K562 (cell line): Measurements from ENCODE around the gene CCDC141. TPM values are rescaled to one million over a fixed set of nuclear protein-coding genes. Genes with fewer than 3 reads are reported as not detected.

Source experiments
- BCLAF1 ChIP-seq, 2 experiments: fragments of 450-650 bp in 1 of 2; IDR thresholded peaks; 2 replicates each; pipeline ENCODE4 v1.6.1; 2011 to 2017; ENCODE audit warnings: low read depth in 2 of 2, antibody characterized with exemption in 1 of 2, borderline replicate concordance in 1 of 2, low read length in 1 of 2, mild to moderate bottlenecking in 1 of 2, mixed read lengths in 1 of 2; ENCODE audit not compliant: control insufficient read depth in 1 of 2
- FOXJ3 ChIP-seq: sonication (generic); formaldehyde crosslinking; IDR thresholded peaks from 2 replicates; pipeline ENCODE4 v1.4.0; 2020; ENCODE audit warnings: mild to moderate bottlenecking, missing genetic modification reagents
- HOXB6 ChIP-seq: fragments of 250-450 bp; sonication (Bioruptor Pico); IDR thresholded peaks from 2 replicates; pipeline ENCODE4 v1.5.1; 2022; ENCODE audit warnings: mild to moderate bottlenecking, borderline replicate concordance
- NONO ChIP-seq, 2 experiments: fragments of 200-400 bp in 1 of 2; fragments of 450-650 bp in 1 of 2; formaldehyde crosslinking in 1 of 2; IDR thresholded peaks; 2 replicates each; pipeline ENCODE4 v1.6.1; 2017; ENCODE audit warnings: low read depth in 2 of 2, mild to moderate bottlenecking in 2 of 2, moderate library complexity in 2 of 2, low read length in 1 of 2
- ZNF184 ChIP-seq: sonication (generic); formaldehyde crosslinking; IDR thresholded peaks from 2 replicates; pipeline ENCODE4 v1.5.0; 2020; ENCODE audit warnings: missing genetic modification reagents
- ZNF282 ChIP-seq: sonication (generic); formaldehyde crosslinking; IDR thresholded peaks from 2 replicates; pipeline ENCODE4 v1.8.1; 2023; ENCODE audit warnings: missing genetic modification reagents
- ZNF668 ChIP-seq: fragments of 250-450 bp; sonication (Bioruptor Pico); IDR thresholded peaks from 2 replicates; pipeline ENCODE4 v1.8.0; 2022; ENCODE audit warnings: mild to moderate bottlenecking, inconsistent platforms
- polyA plus RNA-seq, 8 experiments: library from polyadenylated mRNA; depleted of rRNA in 4 of 8; stranded (reverse) in 5 of 8; unstranded in 3 of 8; fragments of >200 nt; fragmentation: Nextera tagmentation in 2 of 8; fragmentation: Illumina TruSeq in 1 of 8; extraction: Ambion mirVana in 2 of 8; extraction: Trizol in 1 of 8; gene quantifications; 2 replicates each; pipeline versions ENCODE4 v1.2.1 to v1.2.3, GENCODE V29; 2011 to 2014; ENCODE audit warnings: inconsistent platforms in 1 of 8, missing spikeins in 1 of 8
- total RNA-seq, 7 experiments: library from RNA; depleted of rRNA in 6 of 7; stranded (reverse); fragments of >200 nt in 6 of 7; fragmentation: Illumina TruSeq in 2 of 7; extraction: Trizol in 2 of 7; gene quantifications; 2 replicates each; pipeline versions ENCODE4 v1.2.1 to v1.2.3, GENCODE V29; 2011 to 2021; ENCODE audit warnings: low replicate concordance in 1 of 7
- TF ChIP-seq, protein P1 (sequence below): fragments of 450-650 bp; IDR thresholded peaks from one replicate; pipeline ENCODE4 v1.6.1; 2018; ENCODE audit warnings: mild to moderate bottlenecking, moderate library complexity; ENCODE audit not compliant: partially characterized antibody
- TF ChIP-seq, protein P2 (sequence below): fragments of 450-650 bp; IDR thresholded peaks from 2 replicates; pipeline ENCODE4 v1.6.1; 2016; ENCODE audit warnings: mild to moderate bottlenecking
- TF ChIP-seq, protein P3 (sequence below): sonication (generic); formaldehyde crosslinking; IDR thresholded peaks from 2 replicates; pipeline ENCODE4 v1.8.1; 2023; ENCODE audit warnings: mild to moderate bottlenecking, missing genetic modification reagents

CCDC141 gene
- total and polyA plus RNA-seq, 9 of the 15 experiments (the other 6 are each of a cell fraction or from before 2014, with no cell fraction given) = 0.09 TPM; not detected in 8

DNA sequence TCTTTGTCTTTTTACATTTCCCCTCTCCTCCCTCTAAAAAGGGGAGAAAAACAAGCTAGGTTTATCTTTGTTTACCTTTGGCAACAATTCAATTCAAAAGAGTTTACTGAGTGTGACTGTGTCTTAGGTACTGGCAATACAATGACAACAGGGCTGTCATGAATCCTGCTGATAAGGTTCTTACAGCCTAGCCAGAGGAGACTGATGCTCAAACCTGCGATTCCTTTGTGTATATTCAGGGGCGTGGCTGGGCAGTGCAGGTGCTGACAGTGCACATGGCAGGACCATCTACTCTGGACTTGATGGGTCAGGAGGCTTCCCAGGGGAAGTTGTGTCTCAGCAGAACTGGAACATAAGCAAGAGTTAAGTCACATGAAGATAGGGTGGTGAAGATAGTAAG is 219.5 kb downstream of the CCDC141 start (continued):
- TF ChIP-seq ZNF282 (CRISPR knock-in tag) (no peak), HOXB6 (CRISPR knock-in tag) (no peak), BCLAF1 (IDR thresholded peaks at IDR 0.05; ENCODE audit: borderline replicate concordance in 1 of 2, control insufficient read depth in 1 of 2, low read depth in 2 of 2, low read length in 1 of 2) (no peak), ZNF184 (CRISPR knock-in tag) (no peak), ZNF668 (no peak), NONO (IDR thresholded peaks at IDR 0.05; ENCODE audit: low read depth in 2 of 2, low read length in 1 of 2) (no peak), FOXJ3 (CRISPR knock-in tag) (no peak)
- TF ChIP-seq, protein P1, sequence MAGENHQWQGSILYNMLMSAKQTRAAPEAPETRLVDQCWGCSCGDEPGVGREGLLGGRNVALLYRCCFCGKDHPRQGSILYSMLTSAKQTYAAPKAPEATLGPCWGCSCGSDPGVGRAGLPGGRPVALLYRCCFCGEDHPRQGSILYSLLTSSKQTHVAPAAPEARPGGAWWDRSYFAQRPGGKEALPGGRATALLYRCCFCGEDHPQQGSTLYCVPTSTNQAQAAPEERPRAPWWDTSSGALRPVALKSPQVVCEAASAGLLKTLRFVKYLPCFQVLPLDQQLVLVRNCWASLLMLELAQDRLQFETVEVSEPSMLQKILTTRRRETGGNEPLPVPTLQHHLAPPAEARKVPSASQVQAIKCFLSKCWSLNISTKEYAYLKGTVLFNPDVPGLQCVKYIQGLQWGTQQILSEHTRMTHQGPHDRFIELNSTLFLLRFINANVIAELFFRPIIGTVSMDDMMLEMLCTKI = no peak
- TF ChIP-seq, protein P2, sequence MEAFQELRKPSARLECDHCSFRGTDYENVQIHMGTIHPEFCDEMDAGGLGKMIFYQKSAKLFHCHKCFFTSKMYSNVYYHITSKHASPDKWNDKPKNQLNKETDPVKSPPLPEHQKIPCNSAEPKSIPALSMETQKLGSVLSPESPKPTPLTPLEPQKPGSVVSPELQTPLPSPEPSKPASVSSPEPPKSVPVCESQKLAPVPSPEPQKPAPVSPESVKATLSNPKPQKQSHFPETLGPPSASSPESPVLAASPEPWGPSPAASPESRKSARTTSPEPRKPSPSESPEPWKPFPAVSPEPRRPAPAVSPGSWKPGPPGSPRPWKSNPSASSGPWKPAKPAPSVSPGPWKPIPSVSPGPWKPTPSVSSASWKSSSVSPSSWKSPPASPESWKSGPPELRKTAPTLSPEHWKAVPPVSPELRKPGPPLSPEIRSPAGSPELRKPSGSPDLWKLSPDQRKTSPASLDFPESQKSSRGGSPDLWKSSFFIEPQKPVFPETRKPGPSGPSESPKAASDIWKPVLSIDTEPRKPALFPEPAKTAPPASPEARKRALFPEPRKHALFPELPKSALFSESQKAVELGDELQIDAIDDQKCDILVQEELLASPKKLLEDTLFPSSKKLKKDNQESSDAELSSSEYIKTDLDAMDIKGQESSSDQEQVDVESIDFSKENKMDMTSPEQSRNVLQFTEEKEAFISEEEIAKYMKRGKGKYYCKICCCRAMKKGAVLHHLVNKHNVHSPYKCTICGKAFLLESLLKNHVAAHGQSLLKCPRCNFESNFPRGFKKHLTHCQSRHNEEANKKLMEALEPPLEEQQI = no peak
- TF ChIP-seq, protein P3, sequence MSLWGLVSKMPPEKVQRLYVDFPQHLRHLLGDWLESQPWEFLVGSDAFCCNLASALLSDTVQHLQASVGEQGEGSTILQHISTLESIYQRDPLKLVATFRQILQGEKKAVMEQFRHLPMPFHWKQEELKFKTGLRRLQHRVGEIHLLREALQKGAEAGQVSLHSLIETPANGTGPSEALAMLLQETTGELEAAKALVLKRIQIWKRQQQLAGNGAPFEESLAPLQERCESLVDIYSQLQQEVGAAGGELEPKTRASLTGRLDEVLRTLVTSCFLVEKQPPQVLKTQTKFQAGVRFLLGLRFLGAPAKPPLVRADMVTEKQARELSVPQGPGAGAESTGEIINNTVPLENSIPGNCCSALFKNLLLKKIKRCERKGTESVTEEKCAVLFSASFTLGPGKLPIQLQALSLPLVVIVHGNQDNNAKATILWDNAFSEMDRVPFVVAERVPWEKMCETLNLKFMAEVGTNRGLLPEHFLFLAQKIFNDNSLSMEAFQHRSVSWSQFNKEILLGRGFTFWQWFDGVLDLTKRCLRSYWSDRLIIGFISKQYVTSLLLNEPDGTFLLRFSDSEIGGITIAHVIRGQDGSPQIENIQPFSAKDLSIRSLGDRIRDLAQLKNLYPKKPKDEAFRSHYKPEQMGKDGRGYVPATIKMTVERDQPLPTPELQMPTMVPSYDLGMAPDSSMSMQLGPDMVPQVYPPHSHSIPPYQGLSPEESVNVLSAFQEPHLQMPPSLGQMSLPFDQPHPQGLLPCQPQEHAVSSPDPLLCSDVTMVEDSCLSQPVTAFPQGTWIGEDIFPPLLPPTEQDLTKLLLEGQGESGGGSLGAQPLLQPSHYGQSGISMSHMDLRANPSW = no peak
